ENCODE data around the gene ATG101.
A peak's percentile ranks its signal among the peaks of the same experiment; 100 is the strongest.

DNA sequence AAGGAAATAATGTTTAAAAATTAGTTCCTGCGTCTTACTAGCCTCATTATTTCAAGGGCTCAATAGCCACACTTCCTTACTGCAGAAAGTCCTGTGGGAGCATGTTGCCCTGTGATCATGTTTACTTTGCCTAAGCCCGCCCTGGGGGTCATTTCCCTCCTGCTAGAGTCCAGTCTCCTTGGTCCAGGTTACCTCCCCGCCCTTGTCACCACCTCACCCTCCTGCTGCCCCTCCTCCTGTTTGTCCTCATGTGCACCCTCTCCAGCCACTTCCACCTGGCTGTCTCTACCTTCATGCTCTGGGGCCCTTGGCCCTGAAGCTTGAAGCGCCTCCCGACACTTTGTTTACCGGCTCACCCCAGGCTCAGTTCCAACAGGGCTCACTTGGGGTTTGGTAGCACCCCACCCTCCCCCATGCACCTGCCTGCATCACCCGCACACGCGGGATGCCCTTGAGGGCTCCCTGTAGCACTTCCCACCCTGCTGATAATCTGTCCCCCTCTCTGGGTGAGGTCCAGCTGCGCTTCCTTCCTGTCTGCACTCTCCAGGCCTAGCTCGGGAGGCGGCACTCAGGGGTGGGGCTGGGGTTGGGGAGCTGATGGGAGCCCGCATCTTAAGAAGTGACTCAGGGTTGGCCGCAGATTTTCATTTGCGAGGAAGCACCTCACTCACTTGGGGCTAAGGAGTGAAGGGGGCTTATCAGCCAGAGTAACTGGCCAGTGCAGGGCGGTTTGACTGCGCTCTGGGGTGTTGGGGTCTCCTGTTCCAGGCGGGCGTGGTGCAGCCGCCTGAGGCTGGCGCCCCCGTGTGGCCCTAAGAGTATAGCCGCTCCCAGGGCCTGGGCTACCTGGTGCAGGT is 49.8 kb downstream of the ATG101 start:
- TF ChIP-seq RAD21 (IDR thresholded peaks at IDR 0.05; ENCODE audit: low read length): no peak
- peak; percentile 35; the same call in 1 of the 2 replicates for TF ChIP-seq CTCF (IDR thresholded peaks at IDR 0.05)

Data from SK-N-SH (cell line).